ENCODE data around the gene DHODH.

Gene DHODH

GRCh38 chr16:72008424-72009216 lies at the start of gene DHODH:
DHODH (plus strand) TSS chr16:72008744; CDS start chr16:72008765, 21 bp downstream.
- Histone ChIP-seq H3K36me3 (ENCODE audit: low read depth) (peaks cover 6% of the 10 kb centered on the region; the same call in 1 of the 2 replicates), H3K9me3 (ENCODE audit: severe bottlenecking) (no peaks in the 10 kb centered on the region), H3K27ac (ENCODE audit: poor library complexity, severe bottlenecking) (no peak within 1 kb of the TSS), H3K27me3 (ENCODE audit: insufficient read depth, poor library complexity, severe bottlenecking) (no peaks in the 10 kb centered on the region), H3K4me3 (ENCODE audit: severe bottlenecking) (peak within 1 kb of the TSS; percentile 59), H3K4me1 (ENCODE audit: insufficient read depth, poor library complexity, severe bottlenecking) (peaks cover 8% of the 10 kb centered on the region)
- DNase-seq (ENCODE audit: low spot score) (peak; percentile 99), ATAC-seq (ENCODE audit: low read depth) (peak; percentile 99)
- no peak for TF ChIP-seq CTCF (IDR thresholded peaks at IDR 0.05; ENCODE audit: poor library complexity, severe bottlenecking)

GRCh38 chr16:71961066-71962039 lies 47.2 kb upstream of the DHODH start:
- peak; percentile 96 for ATAC-seq (ENCODE audit: low read depth)
- TF ChIP-seq CTCF (IDR thresholded peaks at IDR 0.05; ENCODE audit: poor library complexity, severe bottlenecking): peak; percentile 94
- Histone ChIP-seq H3K27me3 (ENCODE audit: insufficient read depth, poor library complexity, severe bottlenecking) (no peaks in the 10 kb centered on the region), H3K9me3 (ENCODE audit: severe bottlenecking) (no peaks in the 10 kb centered on the region), H3K4me3 (ENCODE audit: severe bottlenecking) (no peak overlapping the region), H3K27ac (ENCODE audit: poor library complexity, severe bottlenecking) (no peak overlapping the region), H3K4me1 (ENCODE audit: insufficient read depth, poor library complexity, severe bottlenecking) (no peaks in the 10 kb centered on the region), H3K36me3 (ENCODE audit: low read depth) (no peaks in the 10 kb centered on the region)
- no peak for DNase-seq (ENCODE audit: low spot score)

GRCh38 chr16:71963125-71963875 lies 45.2 kb upstream of the DHODH start:
- TF ChIP-seq CTCF (IDR thresholded peaks at IDR 0.05; ENCODE audit: poor library complexity, severe bottlenecking): no peak
- ATAC-seq (ENCODE audit: low read depth) (no peak), DNase-seq (ENCODE audit: low spot score) (no peak)
- Histone ChIP-seq H3K4me1 (ENCODE audit: insufficient read depth, poor library complexity, severe bottlenecking) (no peaks in the 10 kb centered on the region), H3K27ac (ENCODE audit: poor library complexity, severe bottlenecking) (no peak overlapping the region), H3K4me3 (ENCODE audit: severe bottlenecking) (no peak overlapping the region), H3K27me3 (ENCODE audit: insufficient read depth, poor library complexity, severe bottlenecking) (no peaks in the 10 kb centered on the region), H3K36me3 (ENCODE audit: low read depth) (no peaks in the 10 kb centered on the region), H3K9me3 (ENCODE audit: severe bottlenecking) (no peaks in the 10 kb centered on the region)

GRCh38 chr16:71965223-71965622 lies 43.3 kb upstream of the DHODH start:
- DNase-seq (ENCODE audit: low spot score) (no peak), ATAC-seq (ENCODE audit: low read depth) (no peak)
- no peak overlapping the region for H3K4me3 ChIP-seq (ENCODE audit: severe bottlenecking)
- no peaks in the 10 kb centered on the region for H3K36me3 ChIP-seq (ENCODE audit: low read depth)
- no peak overlapping the region for H3K27ac ChIP-seq (ENCODE audit: poor library complexity, severe bottlenecking)
- no peaks in the 10 kb centered on the region for H3K27me3 ChIP-seq (ENCODE audit: insufficient read depth, poor library complexity, severe bottlenecking)
- H3K9me3 ChIP-seq (ENCODE audit: severe bottlenecking): no peaks in the 10 kb centered on the region
- no peaks in the 10 kb centered on the region for H3K4me1 ChIP-seq (ENCODE audit: insufficient read depth, poor library complexity, severe bottlenecking)
- TF ChIP-seq CTCF (IDR thresholded peaks at IDR 0.05; ENCODE audit: poor library complexity, severe bottlenecking): no peak

Data from RWPE2 (cell line).